Gastrocnemius medialis (tissue), 4 donors: ENCODE measurements around the gene USP54.
"Not testable (repeated sequence)": the region's sequence is repeated elsewhere in the genome, so short reads cannot be mapped to it uniquely, and the experiment has no call there.

ENCODE experiments used
- CTCF ChIP-seq, 5 experiments: fragments of 450-650 bp in 3 of 5; fragments of 200-600 bp in 2 of 5; sonication (generic) in 2 of 5; IDR thresholded peaks in 4 of 5; conservative IDR thresholded peaks in 1 of 5; 1 replicate in 4 of 5; 2 replicates in 1 of 5; pipeline ENCODE4 v1.5.1; 2016 to 2019; ENCODE audit warnings: antibody characterized with exemption in 5 of 5, mild to moderate bottlenecking in 3 of 5, moderate library complexity in 3 of 5
- POLR2A ChIP-seq, 2 donors: fragments of 450-650 bp; IDR thresholded peaks; one replicate each; pipeline ENCODE4 v1.6.1; 2017; ENCODE audit warnings: antibody characterized with exemption in 2 of 2, mild to moderate bottlenecking in 2 of 2, moderate library complexity in 2 of 2

DNA sequence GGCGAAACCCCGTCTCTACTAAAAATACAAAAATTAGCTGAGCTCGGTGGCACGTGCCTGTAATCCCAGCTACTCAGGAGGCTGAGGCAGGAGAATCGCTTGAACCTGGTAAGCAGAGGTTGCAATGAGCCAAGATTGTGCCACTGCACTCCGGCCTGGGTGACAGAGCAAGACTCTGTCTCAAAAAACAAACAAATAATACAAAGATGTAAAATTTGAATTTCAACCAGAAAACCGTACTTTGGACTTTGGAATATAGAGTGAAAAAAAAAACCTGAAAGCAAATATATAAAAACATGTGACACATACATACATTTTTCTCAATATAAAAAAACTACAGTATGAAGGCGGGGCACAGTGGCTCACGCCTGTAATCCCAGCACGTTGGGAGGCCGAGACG, 29.8 kb upstream of the USP54 start:
- not testable (repeated sequence) for TF ChIP-seq CTCF (IDR thresholded peaks at IDR 0.05 in 4 of 5, conservative IDR thresholded peaks at IDR 0.05 in 1 of 5); POLR2A (IDR thresholded peaks at IDR 0.05)
